A204.1 (cell line): ENCODE measurements around the gene EVA1A.

Source experiments
- FAIRE-seq: peaks from 2 replicates; lab custom pipeline; 2012; peaks lifted over from hg19 to GRCh38; lab: Jason Lieb, UNC

The EVA1A gene

GRCh38 chr2:75540994-75541393, 19.7 kb downstream of the EVA1A start:
- no peak for FAIRE-seq

- FAIRE-seq = no peak
Measured at GRCh38 chr2:75539955-75540716, 20.6 kb downstream of the EVA1A start.

- FAIRE-seq = no peak
Measured at GRCh38 chr2:75538521-75539490, 21.9 kb downstream of the EVA1A start.

- FAIRE-seq = no peak
Measured at GRCh38 chr2:75537658-75538057, 23.1 kb downstream of the EVA1A start.

DNA sequence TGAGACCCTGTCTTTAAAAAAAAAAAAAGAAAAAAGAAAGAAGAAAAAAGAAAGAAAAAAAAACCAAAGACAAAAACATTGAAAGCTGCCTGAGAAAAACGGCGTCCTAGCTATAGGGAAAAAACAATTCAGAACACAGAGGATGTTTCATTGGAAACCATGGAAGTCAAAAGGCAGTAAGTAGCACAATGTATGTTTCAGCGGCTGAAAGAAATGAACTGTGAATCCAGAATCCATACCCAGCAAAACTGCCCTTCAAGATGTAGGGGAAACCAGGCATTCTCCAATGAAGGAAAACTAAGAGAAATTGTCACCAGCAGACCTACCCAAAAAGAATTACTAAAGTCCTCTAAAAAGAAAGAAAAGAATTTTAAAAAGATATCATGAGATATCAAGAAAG, 27.6 kb downstream of the EVA1A start:
- no peak for FAIRE-seq

GRCh38 chr2:75532488-75532887, 28.3 kb downstream of the EVA1A start:
- FAIRE-seq = no peak

DNA sequence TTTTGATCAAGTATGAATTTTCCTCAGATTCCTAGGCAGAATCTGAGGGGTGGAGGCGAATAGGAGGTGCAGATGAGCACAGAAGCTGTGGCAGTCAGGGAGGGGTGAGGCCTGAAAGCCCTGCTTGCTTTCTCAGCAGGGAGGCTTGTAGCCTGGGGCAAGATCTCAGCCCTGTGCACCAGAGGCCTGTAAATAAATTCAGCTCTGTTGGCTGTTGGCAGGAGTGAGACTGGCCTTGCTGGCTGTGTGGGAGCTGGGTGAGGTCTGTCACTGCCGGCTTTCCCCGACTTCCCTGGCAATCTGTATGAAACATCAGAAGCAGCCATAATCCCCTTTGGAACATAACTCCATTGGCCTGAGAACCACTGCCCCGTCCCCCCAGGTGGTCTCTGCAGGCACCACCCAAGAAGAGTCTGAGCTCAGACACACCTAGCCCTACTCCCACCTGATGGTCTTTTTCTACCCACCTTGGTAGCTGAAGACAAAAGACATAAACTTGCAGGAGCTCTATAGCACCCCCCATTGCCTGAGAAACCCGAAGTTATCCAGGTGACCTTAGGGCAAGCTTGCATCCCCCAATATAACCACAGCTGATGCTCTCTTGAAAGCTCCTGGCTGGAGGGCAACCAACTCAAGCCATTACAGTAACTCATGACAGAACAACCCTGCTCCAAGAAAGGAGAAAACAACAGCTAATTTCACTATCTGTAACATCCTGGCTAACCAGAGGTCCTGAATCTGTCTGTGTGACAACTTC, 32.3 kb downstream of the EVA1A start:
- FAIRE-seq = no peak

DNA sequence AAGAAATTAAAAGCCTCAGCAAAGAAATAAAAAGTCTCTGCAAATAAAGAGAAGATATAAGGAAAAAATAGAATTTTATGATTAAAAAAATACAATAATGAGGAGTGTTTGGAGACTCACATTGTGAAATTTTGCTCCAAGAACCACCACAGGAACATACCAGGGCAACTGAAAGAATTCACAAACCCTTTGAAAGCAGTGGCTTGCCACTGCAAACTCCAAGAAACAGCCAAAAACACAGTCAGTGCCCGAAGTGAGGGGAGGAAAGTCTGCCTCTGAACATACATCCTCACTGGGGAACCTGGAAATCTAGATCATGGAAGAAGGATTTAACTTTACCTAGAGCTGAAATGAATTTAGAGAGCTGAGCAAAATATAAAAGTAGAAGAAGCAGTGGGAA, 33.1 kb downstream of the EVA1A start:
- FAIRE-seq = no peak

DNA sequence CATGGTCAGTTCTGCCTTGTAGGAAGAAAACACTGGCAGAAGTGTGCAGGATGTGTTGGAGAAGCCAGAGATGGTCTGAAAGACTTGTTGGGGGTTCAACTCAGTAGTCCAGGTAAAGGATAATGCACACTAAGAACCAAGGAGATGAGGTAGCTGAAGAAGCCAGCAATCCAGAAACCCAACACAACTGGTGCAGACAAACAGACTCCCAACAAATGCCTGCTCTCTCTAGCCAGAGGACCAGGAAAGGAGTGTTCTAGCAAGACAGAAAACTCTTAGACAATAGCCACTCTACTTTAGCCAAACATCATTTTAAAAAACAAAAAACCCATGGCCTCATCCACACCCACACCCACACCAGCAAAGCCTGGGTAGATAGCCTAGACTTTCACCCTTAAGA, 33.9 kb downstream of the EVA1A start:
- FAIRE-seq = no peak

- no peak for FAIRE-seq
Measured at GRCh38 chr2:75525434-75526310, 35.1 kb downstream of the EVA1A start.

DNA sequence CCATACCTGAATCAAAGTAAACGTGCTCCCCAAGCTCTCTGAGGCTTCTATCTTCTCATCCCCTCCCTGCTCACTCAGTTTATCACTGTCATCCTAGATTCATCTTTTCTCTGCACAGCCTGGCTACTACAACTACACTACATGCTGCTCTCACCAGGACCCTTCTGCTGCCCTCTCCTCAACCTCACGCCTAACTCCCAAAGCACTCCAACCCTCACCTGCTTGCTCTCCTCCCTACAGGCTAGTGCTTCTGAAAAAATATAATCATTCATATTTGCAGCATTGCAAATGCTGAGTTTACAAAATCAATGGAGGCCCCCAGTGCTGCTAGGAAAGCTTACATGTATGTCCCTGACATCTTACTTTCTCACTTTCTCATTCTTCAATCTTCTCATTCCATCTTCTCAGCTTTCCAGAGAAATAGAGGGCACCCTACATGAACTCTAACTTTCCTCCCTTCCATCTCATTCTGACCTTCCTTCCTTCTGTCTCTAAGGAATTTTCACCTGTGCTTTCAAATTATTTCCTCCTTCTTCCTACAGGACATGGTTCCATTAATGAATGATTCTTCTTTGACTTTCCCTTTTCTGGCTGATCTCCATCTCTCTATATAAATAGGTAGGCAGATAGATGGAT, 36.3 kb downstream of the EVA1A start:
- no peak for FAIRE-seq

DNA sequence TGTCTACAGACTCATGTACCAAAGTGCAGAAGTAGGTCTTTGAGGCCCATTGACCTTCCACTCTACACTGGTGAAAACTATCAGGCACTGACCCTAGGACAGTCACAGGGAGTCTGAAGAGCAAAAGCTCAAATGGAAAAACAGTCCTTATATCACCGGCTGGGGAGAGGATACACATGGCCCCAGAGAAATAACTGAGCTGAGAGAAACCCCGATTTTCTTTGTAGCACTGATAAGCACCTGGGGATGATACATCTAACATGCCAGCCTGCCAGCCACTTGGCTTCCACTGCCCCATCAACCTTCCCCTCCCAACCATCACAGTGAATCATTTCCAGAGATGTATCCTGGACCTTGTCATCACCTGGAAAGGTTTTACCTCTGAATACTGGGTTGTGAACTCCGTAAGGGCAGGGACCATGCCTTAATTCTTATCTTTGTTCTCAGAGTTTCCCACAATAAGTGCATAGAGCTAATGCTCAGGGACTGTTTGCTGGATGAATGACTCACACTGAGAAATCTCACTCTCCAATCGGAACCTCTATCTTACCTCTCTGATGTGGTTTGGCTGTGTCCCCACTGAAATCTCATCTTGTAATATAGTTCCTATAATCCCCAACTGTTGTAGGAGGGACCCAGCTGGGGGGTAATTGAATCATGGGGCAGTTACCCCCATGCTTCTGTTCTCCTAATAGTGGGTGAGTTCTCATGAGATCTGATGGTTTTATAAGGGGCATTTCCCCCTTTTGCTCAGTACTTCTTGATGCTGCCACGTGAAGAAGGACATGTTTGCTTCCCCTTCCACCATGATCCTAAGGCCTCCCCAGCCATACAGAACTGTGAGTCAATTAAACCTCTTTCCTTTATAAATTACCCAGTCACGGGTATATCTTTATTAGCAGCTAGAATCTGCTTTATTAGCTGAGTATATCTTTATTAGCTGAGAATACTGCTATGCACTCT, 37.1 kb downstream of the EVA1A start:
- FAIRE-seq = no peak

DNA sequence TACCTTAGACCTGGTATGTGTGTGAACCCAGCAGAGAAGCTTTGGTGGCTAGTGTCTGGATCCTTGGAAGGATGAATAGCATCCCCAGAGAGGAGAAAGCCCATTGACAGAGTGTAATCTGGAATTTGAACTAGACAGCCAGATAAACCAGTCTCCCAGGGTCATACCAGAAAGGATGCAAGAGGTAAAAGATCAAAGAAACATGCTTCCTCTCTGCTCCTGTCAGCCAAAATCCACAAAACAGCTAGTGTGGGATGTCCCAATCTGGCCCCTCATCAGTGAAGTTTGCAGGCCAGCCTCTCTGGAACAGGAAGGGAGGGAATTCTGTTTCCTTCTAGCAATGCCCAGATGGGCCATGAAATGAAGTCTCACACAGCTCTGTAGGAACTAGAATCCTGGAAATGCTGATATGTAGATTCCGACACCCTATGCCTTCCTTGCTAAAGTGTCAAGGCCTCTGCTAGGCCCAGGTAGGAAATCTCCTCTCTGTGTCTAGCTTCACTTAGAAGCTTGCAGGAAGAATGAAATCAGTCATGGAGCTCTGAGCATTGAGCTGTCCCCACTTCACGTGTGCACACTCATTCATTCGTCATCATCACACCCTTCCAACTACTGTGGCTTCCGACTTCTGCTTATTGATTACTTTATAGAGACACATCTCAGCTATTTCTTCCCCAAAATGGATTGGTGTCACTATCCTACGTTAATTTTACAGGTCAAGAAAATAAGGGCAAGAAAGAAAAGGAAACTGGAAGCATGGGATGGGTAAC, 38.0 kb downstream of the EVA1A start:
- no peak for FAIRE-seq

GRCh38 chr2:75521225-75521872, 39.4 kb downstream of the EVA1A start:
- no peak for FAIRE-seq

- no peak for FAIRE-seq
Measured at GRCh38 chr2:75519843-75520242, 40.9 kb downstream of the EVA1A start.

DNA sequence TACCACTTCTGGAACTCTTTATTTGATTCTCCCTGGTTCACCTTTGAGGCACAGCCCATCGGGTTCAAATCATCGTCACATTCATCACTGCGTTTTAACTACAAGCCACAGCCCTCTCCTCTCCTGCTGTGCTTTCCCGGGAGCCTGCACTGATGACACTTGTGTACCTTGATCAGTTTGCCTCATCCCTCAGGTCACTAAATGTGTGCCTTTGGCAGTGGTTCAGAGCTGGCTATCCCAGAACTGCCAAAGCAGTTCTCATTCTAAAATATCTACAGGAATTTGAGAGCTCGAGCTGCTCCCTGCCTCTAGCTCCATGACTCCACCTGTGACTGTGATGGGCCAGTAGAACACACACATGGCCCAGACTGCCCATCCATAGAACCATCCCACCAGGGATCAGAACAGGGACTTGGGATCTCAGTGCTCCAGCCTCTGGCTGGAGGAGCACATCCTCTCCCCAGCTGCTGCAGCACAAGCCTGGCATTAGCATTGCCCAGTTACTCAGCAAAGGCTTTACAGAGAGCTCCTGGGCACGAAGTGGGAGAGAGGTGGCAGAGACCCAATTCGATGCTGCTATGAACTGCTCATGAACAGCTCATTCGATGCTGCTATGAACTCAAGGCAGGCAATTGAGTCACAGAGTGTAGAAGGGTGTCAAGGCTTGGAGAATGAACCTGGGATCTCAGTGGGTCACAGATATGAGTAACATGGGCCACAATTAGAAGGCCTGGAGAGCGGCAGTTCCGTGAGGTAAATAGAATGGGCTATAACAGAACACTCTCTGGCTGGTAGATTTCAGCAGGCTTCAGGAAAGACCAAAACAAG, 41.9 kb downstream of the EVA1A start:
- no peak for FAIRE-seq

DNA sequence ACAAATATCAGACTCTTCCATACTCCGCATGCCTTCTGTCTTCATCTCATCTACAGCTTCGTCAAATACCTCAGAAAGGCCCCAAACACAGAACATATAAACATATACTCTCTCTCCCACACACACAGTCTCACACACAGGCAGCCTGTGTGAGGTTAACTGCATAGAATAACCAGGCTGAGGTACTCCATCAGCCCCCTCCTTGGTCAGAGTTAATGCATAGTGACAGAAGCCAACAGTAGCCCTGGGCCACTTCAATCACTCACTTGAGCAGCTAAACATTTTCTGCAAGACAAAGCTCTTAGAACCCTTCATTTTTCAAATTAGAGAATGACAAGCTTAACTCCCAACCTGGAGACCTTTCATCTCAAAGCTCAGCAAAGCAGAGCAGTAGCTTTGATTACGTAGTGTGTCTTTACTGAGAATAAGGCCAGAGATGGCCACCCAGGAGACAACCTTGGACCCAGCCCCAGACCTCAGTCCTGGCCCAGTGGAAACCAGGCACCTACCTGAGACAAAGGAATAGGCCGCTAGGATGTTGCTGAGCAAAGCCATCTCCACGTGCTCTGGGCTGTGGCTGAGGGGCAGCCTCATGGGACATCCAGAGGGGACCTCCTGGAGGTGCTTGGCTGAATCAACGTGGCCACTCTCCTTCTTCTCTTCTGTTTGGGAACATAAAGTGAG, 43.0 kb downstream of the EVA1A start:
- FAIRE-seq = no peak
